Right lobe of liver (tissue), 6 donors: ENCODE measurements around the gene CT55. TPM values are rescaled to one million over a fixed set of nuclear protein-coding genes. Genes with fewer than 3 reads are reported as not detected.
"Not testable (repeated sequence)": the region's sequence is repeated elsewhere in the genome, so short reads cannot be mapped to it uniquely, and the experiment has no call there.

Experiments
- ATAC-seq, 4 donors: fragments of 200-7000 bp; cut with Tn5 transposase; one replicate each; pipeline ENCODE4 v1.9.1; 2020; ENCODE audit warnings: mild to moderate bottlenecking in 4 of 4, moderate library complexity in 4 of 4
- DNase-seq, 3 donors: peaks; one replicate each; pipeline ENCODE4 v3.0.0-alpha.2; 2020
- H3K27ac ChIP-seq, 3 donors: fragments of 200-600 bp; one replicate each; pipeline ENCODE4 v1.8.0; 2022
- H3K27me3 ChIP-seq, 2 donors: fragments of 200-600 bp; one replicate each; pipeline ENCODE4 v1.8.0; 2022
- H3K36me3 ChIP-seq, 4 donors: fragments of 200-600 bp; sonication (generic) in 1 of 4; one replicate each; pipeline versions ENCODE4 v1.5.1 to v1.8.0; 2017 to 2022; ENCODE audit warnings: control low read depth in 1 of 4
- H3K4me1 ChIP-seq, 4 donors: fragments of 200-600 bp; sonication (generic) in 1 of 4; one replicate each; pipeline versions ENCODE4 v1.5.1 to v1.8.0; 2017 to 2022; ENCODE audit warnings: control low read depth in 1 of 4
- H3K4me3 ChIP-seq, 3 donors: fragments of 200-600 bp; one replicate each; pipeline ENCODE4 v1.8.0; 2022
- H3K9me3 ChIP-seq, 4 donors: fragments of 200-600 bp; sonication (generic) in 1 of 4; one replicate each; pipeline versions ENCODE4 v1.5.1 to v1.8.0; 2017 to 2022; ENCODE audit warnings: control low read depth in 1 of 4
- CTCF ChIP-seq, 4 donors: fragments of 200-600 bp in 3 of 4; fragments of 450-650 bp in 1 of 4; IDR thresholded peaks; one replicate each; pipeline versions ENCODE4 v1.5.1 to v1.8.0; 2016 to 2022; ENCODE audit warnings: antibody characterized with exemption in 4 of 4, mild to moderate bottlenecking in 2 of 4
- POLR2A ChIP-seq: fragments of 450-650 bp; IDR thresholded peaks from one replicate; pipeline ENCODE4 v1.6.1; 2017; ENCODE audit warnings: antibody characterized with exemption, mild to moderate bottlenecking
- WGBS: methylation state at CpG from one replicate; pipeline ENCODE4 v1.1.6; 2018; ENCODE audit warnings: low coverage, low lambda C conversion rate; ENCODE audit not compliant: insufficient coverage; ENCODE audit errors: missing lambda C conversion rate; 5-methylcytosine and 5-hydroxymethylcytosine counted together
- intact Hi-C, 2 donors: fragments of 100-400 bp; cut with DNase I; formaldehyde crosslinking; loops; one replicate each; pipeline versions ENCODE4 v1.11.2 to v1.14.1; 2022
- total RNA-seq, 6 experiments: library from RNA; depleted of rRNA in 2 of 6; stranded (reverse); fragments of >200 nt in 2 of 6; fragmentation: NEBNext Ultra II Directional in 3 of 6; extraction: Animal tissue kit (Norgen Biotek cat#: 25700) in 3 of 6; gene quantifications; one replicate each; pipeline versions ENCODE4 v1.1.0 to v1.2.4, GENCODE V29; 2016 to 2023
- donor health status: DM: no; HTN: yes; CAD: no.
- donor health status: DM: no; HTN: no; CAD: no.
- donor health status: DM: no; HTN: no; CAD: no.
- donor health status: DM: no; HTN: yes; CAD: no.
- donor health status: DM: no; HTN: yes; CAD: no.

The CT55 gene
- total RNA-seq, 6 experiments from 2014 or later: not detected

GRCh38 chrX:135178636-135179035 is 7.4 kb upstream of the CT55 start:
- DNase-seq (no peak), ATAC-seq (no peak)
- Histone ChIP-seq H3K27ac (no peak overlapping the region), H3K4me3 (no peak overlapping the region), H3K36me3 (no peaks in the 10 kb centered on the region), H3K4me1 (no peaks in the 10 kb centered on the region), H3K9me3 (no peaks in the 10 kb centered on the region), H3K27me3 (no peaks in the 10 kb centered on the region)
- intact Hi-C loops: no loop called here
- TF ChIP-seq POLR2A: no peak
- no peak for TF ChIP-seq CTCF (IDR thresholded peaks at IDR 0.05)
- WGBS: 31% methylated on average over 3 of the region's 3 CpGs

GRCh38 chrX:135170468-135170867 is 730 bp downstream of the CT55 start:
- Histone ChIP-seq H3K27me3 (no peaks in the 10 kb centered on the region), H3K4me1 (no peaks in the 10 kb centered on the region), H3K4me3 (no peak overlapping the region), H3K27ac (no peak overlapping the region), H3K36me3 (no peaks in the 10 kb centered on the region), H3K9me3 (no peaks in the 10 kb centered on the region)
- DNase-seq (no peak), ATAC-seq (no peak)
- TF ChIP-seq POLR2A: no peak
- WGBS: 60% methylated on average over 10 of the region's 10 CpGs
- intact Hi-C loops: no loop called here

- intact Hi-C loops, H3K4me3 ChIP-seq, H3K27me3 ChIP-seq, DNase-seq, ATAC-seq, H3K27ac ChIP-seq, H3K36me3 ChIP-seq, H3K4me1 ChIP-seq, H3K9me3 ChIP-seq: not testable (repeated sequence)
- 39% methylated on average over 3 of the region's 3 CpGs for WGBS
These were observed 1.7 kb downstream of the CT55 start for GRCh38 chrX:135169534-135169933.

GRCh38 chrX:135168486-135168885 is 2.7 kb downstream of the CT55 start:
- no peaks in the 10 kb centered on the region for H3K36me3 ChIP-seq
- DNase-seq: no peak
- WGBS: 42% methylated on average over 3 of the region's 3 CpGs
- intact Hi-C loops: no loop called here
- no peak overlapping the region for H3K27ac ChIP-seq
- H3K9me3 ChIP-seq: no peaks in the 10 kb centered on the region
- ATAC-seq: no peak
- no peak for TF ChIP-seq CTCF (IDR thresholded peaks at IDR 0.05)
- H3K4me1 ChIP-seq: no peaks in the 10 kb centered on the region
- no peaks in the 10 kb centered on the region for H3K27me3 ChIP-seq
- H3K4me3 ChIP-seq: no peak overlapping the region

- WGBS: no CpG with 5 or more reads among the region's 3 CpGs
- ATAC-seq, H3K4me3 ChIP-seq, H3K36me3 ChIP-seq, intact Hi-C loops, H3K27ac ChIP-seq, H3K9me3 ChIP-seq, H3K4me1 ChIP-seq, DNase-seq, H3K27me3 ChIP-seq: not testable (repeated sequence)
These were observed 16.5 kb downstream of the CT55 start for GRCh38 chrX:135154688-135155087.

GRCh38 chrX:135126145-135126544 is 45.1 kb downstream of the CT55 start:
- H3K9me3 ChIP-seq, DNase-seq, H3K36me3 ChIP-seq, H3K27me3 ChIP-seq, H3K4me1 ChIP-seq, intact Hi-C loops, ATAC-seq, H3K27ac ChIP-seq, H3K4me3 ChIP-seq: not testable (repeated sequence)
- WGBS: no CpG with 5 or more reads among the region's 6 CpGs

- intact Hi-C loops, H3K27ac ChIP-seq, H3K36me3 ChIP-seq, H3K4me1 ChIP-seq, H3K4me3 ChIP-seq, H3K9me3 ChIP-seq, ATAC-seq, DNase-seq, H3K27me3 ChIP-seq: not testable (repeated sequence)
- no CpG with 5 or more reads among the region's 1 CpG for WGBS
These were observed 51.1 kb downstream of the CT55 start, which contains the start of gene ETDB for GRCh38 chrX:135120056-135120576. Gene ETDB (minus strand): TSS chrX:135120526. CDS start chrX:135119261, 1,265 bp downstream.

- H3K27me3 ChIP-seq, H3K4me1 ChIP-seq, H3K9me3 ChIP-seq, H3K27ac ChIP-seq, H3K4me3 ChIP-seq, DNase-seq, H3K36me3 ChIP-seq, ATAC-seq, intact Hi-C loops: not testable (repeated sequence)
- WGBS: no CpG with 5 or more reads among the region's 2 CpGs
These were observed 55.1 kb downstream of the CT55 start for GRCh38 chrX:135116064-135116463.
